K562 (cell line): ENCODE data around the gene PDGFC. TPM values are rescaled to one million over a fixed set of nuclear protein-coding genes. Genes with fewer than 3 reads are reported as not detected.

Experiments
- ATAC-seq: fragments of 200-7000 bp; cut with Tn5 transposase; 3 replicates; pipeline ENCODE4 v1.9.1; 2020; ENCODE audit warnings: moderate library complexity
- BruUV-seq: library from RNA; stranded (reverse); fragments of 400-500 nt; replicated peaks from 2 replicates; lab custom pipeline; 2021; lab: Mats Ljungman, UMichigan
- CTCF ChIA-PET: fragments of 300-600 bp; formaldehyde crosslinking; extraction: SDS; loops from one replicate; lab custom pipeline; 2021; ENCODE audit warnings: low intra/inter-chr PET ratio; lab: Yijun Ruan, JAX
- POLR2A ChIA-PET: fragments of 300-600, 350-650 bp; sonication (Branson Sonifier 250); formaldehyde crosslinking; extraction: SDS; loops from one replicate; lab custom pipeline; 2021; ENCODE audit warnings: antibody characterized with exemption, inconsistent platforms; lab: Yijun Ruan, JAX
- DNase-seq, 4 experiments: peaks; one replicate each; pipeline versions ENCODE4 v3.0.0 to v3.0.0-alpha.2; 2011 to 2018; ENCODE audit warnings: low spot score in 3 of 4, mixed read lengths in 3 of 4; ENCODE audit errors: extremely low read depth in 1 of 4
- FAIRE-seq: peaks from 2 replicates; lab custom pipeline; 2011; peaks lifted over from hg19 to GRCh38; lab: Jason Lieb, UNC
- H2AFZ ChIP-seq: 2 replicates; pipeline ENCODE4 v1.6.0; 2011; ENCODE audit warnings: low read depth, low read length, control low read depth, inconsistent platforms
- H3K27ac ChIP-seq: fragments of 200-600 bp; 3 replicates; pipeline ENCODE4 v1.8.0; 2011; ENCODE audit warnings: low read depth, mild to moderate bottlenecking, control low read depth, inconsistent platforms, low read length, moderate library complexity, mixed read lengths; ENCODE audit errors: extremely low read depth
- H3K27me3 ChIP-seq, 2 experiments: fragments of 300-600 bp in 1 of 2; 2 replicates in 1 of 2; 3 replicates in 1 of 2; pipeline versions ENCODE4 v1.6.0 to v1.8.0; 2011; ENCODE audit warnings: inconsistent platforms in 2 of 2, low read length in 2 of 2, mild to moderate bottlenecking in 1 of 2, mixed read lengths in 1 of 2, moderate library complexity in 1 of 2; ENCODE audit not compliant: control insufficient read depth in 2 of 2, insufficient read depth in 2 of 2
- H3K36me3 ChIP-seq: fragments of 300-600 bp; 3 replicates; pipeline ENCODE4 v1.8.0; 2011; ENCODE audit warnings: mild to moderate bottlenecking, low read length, inconsistent platforms; ENCODE audit not compliant: control insufficient read depth, insufficient read depth
- H3K4me1 ChIP-seq, 2 experiments: fragments of 200-600 bp in 1 of 2; replicated peaks in 1 of 2; 2 replicates in 1 of 2; 3 replicates in 1 of 2; pipeline versions ENCODE4 v1.5.1 to v1.8.0; 2011; ENCODE audit warnings: inconsistent platforms in 2 of 2, low read length in 2 of 2, mild to moderate bottlenecking in 1 of 2, mixed read lengths in 1 of 2, moderate library complexity in 1 of 2; ENCODE audit not compliant: control insufficient read depth in 2 of 2, insufficient read depth in 2 of 2
- H3K4me2 ChIP-seq: 2 replicates; pipeline ENCODE4 v1.6.1; 2011; ENCODE audit warnings: low read length, control low read depth, inconsistent platforms, mixed read lengths; ENCODE audit not compliant: insufficient read depth
- H3K4me3 ChIP-seq: fragments of 200-600 bp; sonication (generic), shearing (Covaris generic); 2 replicates; pipeline ENCODE4 v1.5.1; 2016; ENCODE audit warnings: control low read depth, inconsistent platforms
- H3K79me2 ChIP-seq: fragments of 200-600 bp; 3 replicates; pipeline ENCODE4 v1.8.0; 2011; ENCODE audit warnings: low read length, inconsistent platforms; ENCODE audit not compliant: control insufficient read depth, insufficient read depth
- H3K9ac ChIP-seq, 2 experiments: 2 replicates each; pipeline versions ENCODE4 v1.6.0 to v1.6.1; 2011; ENCODE audit warnings: low read depth in 2 of 2, low read length in 2 of 2, control low read depth in 1 of 2, inconsistent platforms in 1 of 2, mild to moderate bottlenecking in 1 of 2, mixed read lengths in 1 of 2; ENCODE audit not compliant: insufficient read depth in 1 of 2
- H3K9me1 ChIP-seq: one replicate; pipeline ENCODE4 v1.6.0; 2011; ENCODE audit warnings: inconsistent platforms, mild to moderate bottlenecking, low read length, moderate library complexity; ENCODE audit not compliant: control insufficient read depth, insufficient read depth
- H3K9me3 ChIP-seq: replicated peaks from 2 replicates; pipeline ENCODE4 v1.5.1; 2011; ENCODE audit warnings: low read depth, low read length, inconsistent platforms; ENCODE audit not compliant: control insufficient read depth, insufficient read depth
- H4K20me1 ChIP-seq: replicated peaks from 2 replicates; pipeline ENCODE4 v1.6.1; 2011; ENCODE audit warnings: low read length, inconsistent platforms, mixed read lengths; ENCODE audit not compliant: control insufficient read depth, insufficient read depth
- GATAD2B ChIP-seq: fragments of 450-650 bp; IDR thresholded peaks from 2 replicates; pipeline ENCODE4 v1.6.1; 2017; ENCODE audit warnings: mild to moderate bottlenecking, borderline replicate concordance
- YBX1 ChIP-seq: fragments of 450-650 bp; IDR thresholded peaks from 2 replicates; pipeline ENCODE4 v1.7.1; 2016; ENCODE audit warnings: mild to moderate bottlenecking
- ZNF583 ChIP-seq: fragments of 250-450 bp; sonication (Bioruptor Pico); IDR thresholded peaks from 2 replicates; pipeline ENCODE4 v1.4.0; 2020
- WGBS: fragments of 100-300 bp; shearing (Covaris generic); methylation state at CpG from one replicate; pipeline ENCODE4 v1.1.6; 2016; ENCODE audit warnings: low coverage, mixed read lengths; ENCODE audit not compliant: insufficient coverage; ENCODE audit errors: missing lambda C conversion rate; 5-methylcytosine and 5-hydroxymethylcytosine counted together
- in situ Hi-C: fragments of 300-500 bp; cut with MboI; formaldehyde crosslinking; loops from 4 replicates; pipeline ENCODE4 v1.15.0; 2018; ENCODE audit warnings: inconsistent platforms, mixed read lengths
- intact Hi-C: fragments of 100-400 bp; cut with micrococcal nuclease; formaldehyde crosslinking; loops from 2 replicates; pipeline ENCODE4 v1.14.2; 2022
- polyA plus RNA-seq, 8 experiments: library from polyadenylated mRNA; depleted of rRNA in 4 of 8; stranded (reverse) in 5 of 8; unstranded in 3 of 8; fragments of >200 nt; fragmentation: Nextera tagmentation in 2 of 8; fragmentation: Illumina TruSeq in 1 of 8; extraction: Ambion mirVana in 2 of 8; extraction: Trizol in 1 of 8; gene quantifications; 2 replicates each; pipeline versions ENCODE4 v1.2.1 to v1.2.3, GENCODE V29; 2011 to 2014; ENCODE audit warnings: inconsistent platforms in 1 of 8, missing spikeins in 1 of 8
- total RNA-seq, 7 experiments: library from RNA; depleted of rRNA in 6 of 7; stranded (reverse); fragments of >200 nt in 6 of 7; fragmentation: Illumina TruSeq in 2 of 7; extraction: Trizol in 2 of 7; gene quantifications; 2 replicates each; pipeline versions ENCODE4 v1.2.1 to v1.2.3, GENCODE V29; 2011 to 2021; ENCODE audit warnings: low replicate concordance in 1 of 7
- TF ChIP-seq, protein P1 (sequence below): fragments of 450-650 bp; IDR thresholded peaks from 2 replicates; pipeline ENCODE4 v1.6.1; 2016; ENCODE audit warnings: mild to moderate bottlenecking

Gene PDGFC
- total and polyA plus RNA-seq, 9 of the 15 experiments (the other 6 are each of a cell fraction or from before 2014, with no cell fraction given), result not detected

DNA sequence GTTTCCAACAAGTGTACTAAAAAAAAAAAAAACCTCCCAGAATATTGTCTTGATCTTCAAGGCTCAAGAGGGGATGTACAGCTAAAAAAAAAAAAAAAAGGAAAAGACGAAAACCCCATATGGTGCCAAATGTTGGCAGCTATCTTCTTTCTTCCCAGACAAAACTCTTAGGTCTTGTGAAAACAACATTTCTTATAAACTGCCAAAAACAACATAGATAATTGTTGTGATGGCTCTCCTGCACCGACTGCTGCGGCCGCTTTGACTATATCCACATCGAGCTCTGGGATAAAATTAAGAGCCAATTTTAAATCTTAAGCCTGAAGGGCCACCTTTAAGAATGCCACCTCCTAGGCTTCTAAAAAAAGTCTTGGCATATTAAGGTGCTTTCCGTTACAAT is 23.5 kb downstream of the PDGFC start:
- Histone ChIP-seq H3K4me2 (no peak overlapping the region), H3K4me3 (no peak overlapping the region), H3K4me1 (no peaks in the 10 kb centered on the region), H4K20me1 (no peaks in the 10 kb centered on the region), H3K27ac (no peak overlapping the region), H3K36me3 (no peaks in the 10 kb centered on the region), H3K9me3 (no peaks in the 10 kb centered on the region), H3K79me2 (no peaks in the 10 kb centered on the region), H3K9me1 (no peaks in the 10 kb centered on the region), H3K27me3 (no peaks in the 10 kb centered on the region), H2AFZ (no peak overlapping the region), H3K9ac (no peak overlapping the region)
- FAIRE-seq (no peak), DNase-seq (no peak), ATAC-seq (no peak)
- in situ Hi-C loops, result no loop called here
- TF ChIP-seq ZNF583 (CRISPR knock-in tag), result no peak
- TF ChIP-seq, protein P1, sequence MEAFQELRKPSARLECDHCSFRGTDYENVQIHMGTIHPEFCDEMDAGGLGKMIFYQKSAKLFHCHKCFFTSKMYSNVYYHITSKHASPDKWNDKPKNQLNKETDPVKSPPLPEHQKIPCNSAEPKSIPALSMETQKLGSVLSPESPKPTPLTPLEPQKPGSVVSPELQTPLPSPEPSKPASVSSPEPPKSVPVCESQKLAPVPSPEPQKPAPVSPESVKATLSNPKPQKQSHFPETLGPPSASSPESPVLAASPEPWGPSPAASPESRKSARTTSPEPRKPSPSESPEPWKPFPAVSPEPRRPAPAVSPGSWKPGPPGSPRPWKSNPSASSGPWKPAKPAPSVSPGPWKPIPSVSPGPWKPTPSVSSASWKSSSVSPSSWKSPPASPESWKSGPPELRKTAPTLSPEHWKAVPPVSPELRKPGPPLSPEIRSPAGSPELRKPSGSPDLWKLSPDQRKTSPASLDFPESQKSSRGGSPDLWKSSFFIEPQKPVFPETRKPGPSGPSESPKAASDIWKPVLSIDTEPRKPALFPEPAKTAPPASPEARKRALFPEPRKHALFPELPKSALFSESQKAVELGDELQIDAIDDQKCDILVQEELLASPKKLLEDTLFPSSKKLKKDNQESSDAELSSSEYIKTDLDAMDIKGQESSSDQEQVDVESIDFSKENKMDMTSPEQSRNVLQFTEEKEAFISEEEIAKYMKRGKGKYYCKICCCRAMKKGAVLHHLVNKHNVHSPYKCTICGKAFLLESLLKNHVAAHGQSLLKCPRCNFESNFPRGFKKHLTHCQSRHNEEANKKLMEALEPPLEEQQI, result no peak
- TF ChIP-seq GATAD2B, result no peak
- no peak for TF ChIP-seq YBX1
- no TSS peak for BruUV-seq
- intact Hi-C loops, result no loop called here
- ChIA-PET CTCF (no interaction called here), POLR2A (no interaction called here)
- 0% methylated on average over 5 of the region's 6 CpGs for WGBS
